Activated CD8-positive, alpha-beta memory T cell treated with anti-CD3 and anti-CD28 coated beads for 1 hour (primary cell): ENCODE data around the gene IPO8.
"Not testable (repeated sequence)": the region's sequence is repeated elsewhere in the genome, so short reads cannot be mapped to it uniquely, and the experiment has no call there.

Experiments
- DNase-seq, 2 donors: peaks; one replicate each; pipeline ENCODE4 v3.0.0-alpha.2; 2020; ENCODE audit warnings: low read depth in 1 of 2; ENCODE audit errors: extremely low read depth in 1 of 2

The IPO8 gene

GRCh38 chr12:30691122-30691879 lies 4.4 kb downstream of the IPO8 start:
- DNase-seq: no peak

GRCh38 chr12:30687265-30687986 lies 8.2 kb downstream of the IPO8 start:
- no peak for DNase-seq

GRCh38 chr12:30679241-30679640 lies 16.4 kb downstream of the IPO8 start:
- no peak for DNase-seq

GRCh38 chr12:30678221-30678620 lies 17.4 kb downstream of the IPO8 start:
- no peak for DNase-seq

- DNase-seq: no peak
Observed at GRCh38 chr12:30661210-30661609, 34.5 kb downstream of the IPO8 start.

GRCh38 chr12:30652034-30652696 lies 43.5 kb downstream of the IPO8 start:
- no peak for DNase-seq

GRCh38 chr12:30646821-30647220 lies 48.8 kb downstream of the IPO8 start:
- no peak for DNase-seq

GRCh38 chr12:30643366-30643765 lies 52.3 kb downstream of the IPO8 start:
- DNase-seq: no peak

- DNase-seq: no peak
Observed at GRCh38 chr12:30640392-30640791, 55.3 kb downstream of the IPO8 start.

GRCh38 chr12:30635385-30635784 lies 60.3 kb downstream of the IPO8 start:
- DNase-seq: no peak

- DNase-seq: no peak
Observed at GRCh38 chr12:30631740-30632139, 63.9 kb downstream of the IPO8 start.

GRCh38 chr12:30630979-30631285 lies 64.7 kb downstream of the IPO8 start:
- no peak for DNase-seq

- DNase-seq: no peak
Observed at GRCh38 chr12:30630076-30630978, 65.3 kb downstream of the IPO8 start.

GRCh38 chr12:30626847-30627246 lies 68.8 kb downstream of the IPO8 start:
- DNase-seq: no peak

GRCh38 chr12:30624009-30624408 lies 71.7 kb downstream of the IPO8 start:
- no peak for DNase-seq

- DNase-seq: no peak
Observed at GRCh38 chr12:30622509-30622908, 73.2 kb downstream of the IPO8 start.

- DNase-seq: not testable (repeated sequence)
Observed at GRCh38 chr12:30621663-30622241, 73.9 kb downstream of the IPO8 start.

- no peak for DNase-seq
Observed at GRCh38 chr12:30617346-30618016, 78.2 kb downstream of the IPO8 start.

GRCh38 chr12:30614031-30614430 lies 81.6 kb downstream of the IPO8 start:
- DNase-seq: no peak
